SK-MEL-5 (cell line): ENCODE measurements around the gene LGALS3. TPM values are rescaled to one million over a fixed set of nuclear protein-coding genes. Genes with fewer than 3 reads are reported as not detected.

Experiments
- DNase-seq: peaks from one replicate; pipeline ENCODE4 v3.0.0-alpha.2; 2016; ENCODE audit warnings: low read depth, low spot score
- in situ Hi-C: cut with HindIII; loops from 2 replicates; pipeline ENCODE4 v1.10.0; 2016; ENCODE audit warnings: low sequenced_read_pairs, high pct_unique_total_duplicates, low pct_unique_long_range_greater_than_20kb
- total RNA-seq: library from RNA; depleted of rRNA; stranded (reverse); fragments of >200 nt; shearing (Covaris generic); gene quantifications from 2 replicates; pipeline ENCODE4 v1.2.3, GENCODE V29; 2014

Gene LGALS3
- total RNA-seq, 1 experiment from 2014 or later: 2,048 TPM

GRCh38 chr14:55107766-55108554 lies 21.1 kb upstream of the LGALS3 start:
- peak; percentile 95 for DNase-seq
- in situ Hi-C loops: no loop called here

DNA sequence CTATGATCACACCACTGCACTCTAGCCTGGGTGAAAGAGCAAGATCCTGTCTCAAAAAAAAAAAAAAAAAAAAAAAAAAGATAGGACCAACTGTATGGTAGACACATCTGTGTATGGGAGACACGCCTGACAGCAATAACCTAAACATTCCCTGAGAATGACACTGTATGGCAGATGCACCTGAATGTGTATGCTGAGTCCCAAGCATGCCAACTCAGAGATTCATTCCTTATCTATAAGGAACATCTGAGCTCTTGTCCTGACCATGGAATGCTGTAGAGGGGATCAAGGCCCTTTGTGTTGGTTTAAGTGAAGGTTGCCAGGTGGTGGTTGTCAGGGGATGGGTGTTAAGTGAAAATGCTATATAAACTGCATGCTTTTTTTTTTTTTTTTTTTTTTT lies 19.2 kb upstream of the LGALS3 start:
- in situ Hi-C loops: no loop called here
- DNase-seq: no peak

GRCh38 chr14:55111122-55111708 lies 17.8 kb upstream of the LGALS3 start:
- in situ Hi-C loops: no loop called here
- no peak for DNase-seq

- no peak for DNase-seq
- in situ Hi-C loops: no loop called here
These were observed 14.3 kb upstream of the LGALS3 start for GRCh38 chr14:55114720-55115119.

DNA sequence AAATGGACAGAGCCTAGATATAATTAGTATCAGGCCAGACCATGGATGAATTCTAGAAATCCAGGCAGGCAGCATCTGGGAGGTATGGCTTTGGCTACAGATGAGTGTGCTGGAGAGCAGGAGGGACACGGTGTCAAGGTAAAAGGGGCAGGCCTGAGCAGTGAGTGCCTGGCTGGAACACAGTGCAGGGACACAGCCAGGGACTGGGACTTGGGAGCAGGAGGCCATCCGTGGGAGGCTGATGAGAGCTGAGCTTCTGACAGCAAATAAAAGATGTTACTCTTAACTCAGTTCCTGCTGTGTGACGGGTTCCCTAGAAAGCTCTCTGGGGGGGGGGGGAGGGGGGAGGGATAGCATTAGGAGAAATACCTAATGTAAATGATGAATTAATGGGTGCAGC lies 13.6 kb upstream of the LGALS3 start:
- in situ Hi-C loops: no loop called here
- DNase-seq: no peak

DNA sequence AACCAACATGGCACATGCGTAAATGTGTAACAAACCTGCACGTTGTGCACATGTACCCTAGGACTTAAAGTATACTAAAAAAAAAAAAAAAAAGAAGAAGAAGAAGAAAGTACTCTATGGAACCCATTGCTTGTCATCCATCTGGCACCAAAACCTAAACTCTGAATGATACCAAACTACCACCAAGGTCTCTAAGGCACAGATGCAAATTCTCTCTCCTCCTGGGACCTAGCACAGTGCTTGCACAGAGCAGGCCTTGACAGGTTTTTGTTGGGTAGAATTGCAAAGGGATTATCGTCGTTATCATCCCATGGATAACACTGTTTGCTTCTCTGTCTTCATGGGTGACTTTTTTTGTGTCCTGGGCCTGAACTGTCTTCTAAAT lies 13.2 kb upstream of the LGALS3 start:
- in situ Hi-C loops: no loop called here
- no peak for DNase-seq

- no peak for DNase-seq
- in situ Hi-C loops: no loop called here
These were observed 12.6 kb upstream of the LGALS3 start for GRCh38 chr14:55116246-55117030.

DNA sequence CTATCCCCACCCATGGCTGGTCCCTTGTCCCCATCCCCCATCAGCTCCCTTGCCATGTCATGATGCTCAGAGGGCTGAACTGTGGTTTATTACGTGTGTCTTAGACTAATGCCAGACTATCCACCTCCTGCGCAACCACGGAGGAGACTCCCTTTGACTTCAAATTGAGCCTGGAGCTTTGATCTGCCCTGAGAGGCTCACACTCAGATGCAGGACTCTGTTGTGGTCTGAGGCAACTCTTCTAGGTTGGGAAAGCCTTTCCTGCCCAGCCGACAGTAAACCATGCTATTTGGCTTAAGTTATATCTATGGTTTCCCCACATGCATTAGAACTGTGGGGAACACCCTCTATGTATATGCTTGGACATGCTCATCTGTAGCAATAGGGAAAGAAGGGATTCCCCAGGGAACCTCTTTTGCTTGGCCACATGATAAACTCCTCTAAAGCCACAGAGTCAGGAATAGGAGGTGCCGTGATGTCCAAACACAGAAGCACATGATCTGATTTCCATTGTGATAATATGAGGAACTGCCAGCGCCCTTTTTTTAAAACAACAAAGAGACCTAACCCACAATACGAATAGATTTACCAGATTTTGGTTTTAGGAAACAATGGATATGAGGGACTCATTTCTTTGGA lies 11.1 kb upstream of the LGALS3 start:
- DNase-seq: peak; percentile 36
- in situ Hi-C loops: no loop called here

DNA sequence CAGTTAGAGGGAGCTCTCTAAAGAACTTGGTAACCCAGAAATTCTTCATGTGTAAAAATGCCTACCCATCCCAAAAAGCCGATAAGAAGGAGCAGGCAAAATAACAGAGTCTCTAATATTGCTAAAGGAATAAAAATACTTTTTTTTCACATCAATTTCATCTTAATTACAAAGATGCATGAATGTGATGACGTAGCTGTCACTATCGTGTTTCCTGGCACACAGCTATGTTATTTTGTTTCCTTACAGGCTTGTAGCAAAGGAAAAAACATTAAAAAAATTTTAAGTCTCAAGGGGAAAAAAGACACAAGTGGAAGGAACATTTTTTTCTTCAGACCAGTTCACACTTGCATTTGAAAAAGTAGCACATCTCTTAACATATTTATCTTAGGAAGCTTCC lies 10.3 kb upstream of the LGALS3 start:
- no peak for DNase-seq
- in situ Hi-C loops: no loop called here

GRCh38 chr14:55120571-55121495 lies 8.2 kb upstream of the LGALS3 start:
- no peak for DNase-seq

DNA sequence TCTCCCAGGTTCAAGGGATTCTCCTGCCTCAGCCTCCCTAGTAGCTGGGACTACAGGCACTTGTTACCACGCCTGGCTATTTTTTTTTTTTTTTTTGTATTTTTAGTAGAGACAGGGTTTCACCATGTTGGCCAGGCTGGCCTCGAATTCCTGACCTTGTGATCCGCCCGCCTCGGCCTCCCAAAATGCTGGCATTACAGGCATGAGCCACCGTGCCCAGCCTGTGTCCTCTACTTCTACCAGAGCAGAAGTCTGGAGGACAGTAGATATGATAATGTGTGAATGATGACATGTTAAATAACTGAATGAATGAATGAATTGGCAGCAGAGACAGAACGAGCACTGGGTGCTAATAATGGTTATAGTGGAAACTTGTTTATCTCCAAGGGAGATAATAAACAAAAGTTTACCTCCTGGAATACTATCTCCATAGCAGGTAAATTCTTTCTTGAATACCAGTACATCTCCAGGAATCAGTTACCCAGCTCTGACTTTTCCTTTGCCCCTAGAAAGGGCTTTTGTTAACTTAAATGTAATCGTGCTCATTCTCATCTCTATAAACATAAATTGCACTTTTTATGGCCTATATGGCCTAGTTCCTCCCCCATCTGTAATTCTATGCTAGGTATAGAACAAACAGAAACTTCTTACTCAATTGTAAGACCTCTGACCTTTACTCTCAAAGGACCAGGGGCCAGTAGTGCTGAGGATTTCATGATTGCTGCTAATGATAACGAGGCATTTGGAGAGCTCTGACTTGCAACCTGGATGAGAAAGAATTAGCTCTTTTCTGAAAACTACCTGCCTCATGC lies 7.2 kb upstream of the LGALS3 start:
- in situ Hi-C loops: no loop called here
- DNase-seq: no peak

More at GRCh38 chr14:55120571-55121495, 8.2 kb upstream of the LGALS3 start:
- in situ Hi-C loops: no loop called here

- no peak for DNase-seq
- in situ Hi-C loops: no loop called here
These were observed 6.5 kb upstream of the LGALS3 start for GRCh38 chr14:55122440-55122986.

GRCh38 chr14:55123101-55123500 lies 6.0 kb upstream of the LGALS3 start:
- in situ Hi-C loops: no loop called here
- DNase-seq: no peak

DNA sequence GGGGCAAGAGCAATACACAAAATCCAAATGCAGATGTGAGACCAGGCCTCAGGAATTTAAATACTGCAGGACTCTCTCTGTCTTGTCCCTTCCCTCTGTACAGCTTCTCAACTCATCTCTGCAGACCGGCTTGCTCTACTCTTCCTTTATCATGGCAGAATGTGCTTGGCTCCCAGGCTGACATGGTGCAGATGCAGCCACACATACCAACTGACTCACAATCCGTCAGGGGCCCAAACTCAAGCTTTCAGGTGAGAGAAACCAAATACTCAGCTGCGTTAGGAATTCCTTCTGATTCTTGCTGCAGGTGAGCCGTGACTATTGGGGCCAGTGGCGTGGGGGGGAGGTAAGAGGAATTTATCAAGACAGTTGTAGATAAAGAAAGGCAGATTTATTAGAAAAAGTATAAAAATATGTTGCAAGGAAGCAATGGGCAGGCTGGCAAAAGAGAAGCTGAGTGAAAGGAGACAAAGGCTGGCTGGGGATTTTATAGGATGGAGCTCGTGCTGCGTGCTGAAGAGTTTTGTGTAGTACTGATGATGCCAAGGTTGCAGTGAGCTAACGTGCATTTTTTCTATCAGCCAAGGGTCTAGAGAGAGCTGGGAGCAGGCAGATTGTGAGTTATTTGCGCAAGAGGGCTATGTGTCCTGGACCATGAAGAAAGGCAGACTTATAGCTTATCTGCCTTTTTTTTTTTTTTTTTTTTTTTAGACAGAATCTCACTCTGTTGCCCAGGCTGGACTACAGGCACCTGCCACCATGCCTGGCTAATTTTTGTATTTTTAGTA lies 5.0 kb upstream of the LGALS3 start:
- in situ Hi-C loops: no loop called here
- no peak for DNase-seq

GRCh38 chr14:55124774-55125386 lies 4.2 kb upstream of the LGALS3 start:
- DNase-seq: no peak
- in situ Hi-C loops: no loop called here
